ENCODE data around the gene LTBP3. TPM values are rescaled to one million over a fixed set of nuclear protein-coding genes. Genes with fewer than 3 reads are reported as not detected.

Gene LTBP3
- total and polyA plus RNA-seq, 2 of the 4 experiments (the other 2 are of a cell fraction): 6.6 to 145 TPM

DNA sequence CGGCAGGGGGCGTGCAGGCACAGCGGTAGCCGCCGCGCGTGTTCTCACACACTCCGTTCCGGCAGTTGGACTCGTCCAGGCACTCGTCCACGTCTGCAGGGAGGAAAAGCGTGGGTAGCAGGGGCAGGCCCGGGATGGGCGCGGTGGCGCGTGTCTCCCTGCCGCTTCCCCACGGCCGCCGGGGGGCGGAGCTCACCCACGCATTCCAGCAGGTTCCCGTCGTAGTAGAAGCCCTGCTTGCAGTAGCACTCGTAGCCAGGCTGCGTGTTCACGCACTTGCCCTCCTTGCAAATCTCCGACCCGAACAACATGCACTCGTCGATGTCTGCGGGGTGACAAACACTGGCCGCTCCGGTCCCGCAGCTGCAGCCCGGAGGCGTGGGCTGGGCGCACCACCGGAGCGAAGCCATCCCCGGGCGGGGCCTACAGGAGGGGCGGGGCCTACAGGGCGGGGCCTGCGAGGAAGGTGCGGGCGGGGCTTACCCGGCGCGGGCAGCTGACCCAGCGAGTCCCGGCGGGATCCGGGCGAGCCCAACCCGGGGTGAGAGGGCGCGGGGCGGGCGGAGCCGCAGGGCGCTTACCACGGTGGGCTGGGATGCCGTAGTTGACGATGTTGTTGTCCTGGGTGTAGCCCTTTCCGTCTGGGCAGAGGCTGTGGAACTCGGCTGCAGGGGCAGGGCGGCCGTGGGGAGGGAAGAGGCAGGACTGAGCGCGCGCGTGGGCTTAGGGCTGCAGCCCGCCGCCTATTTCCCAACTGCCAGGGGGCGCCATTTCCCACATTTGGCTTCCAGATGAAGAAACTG lies 17.7 kb downstream of the LTBP3 start:
- Histone ChIP-seq H2AK5ac (ENCODE audit: low read depth, low read length) (peak overlapping the region; percentile 63; the same call in 1 of the 2 replicates), H3K4ac (ENCODE audit: low read depth, low read length) (peak overlapping the region; percentile 88), H2BK15ac (ENCODE audit: low read depth, low read length) (no peak overlapping the region), H3K4me3 (ENCODE audit: insufficient read depth, low read depth, low read length) (peak overlapping the region; percentile 59), H4K91ac (ENCODE audit: insufficient read depth, low read depth, low read length) (no peak overlapping the region; the same call in 1 of the 2 replicates), H2AK9ac (replicated peaks; ENCODE audit: low read depth, low read length, poor library complexity) (peak overlapping the region; percentile 96), H4K5ac (ENCODE audit: low read depth, low read length) (no peak overlapping the region), H2BK5ac (ENCODE audit: low read depth, low read length, poor library complexity, severe bottlenecking) (peak overlapping the region; percentile 78), H4K20me1 (ENCODE audit: insufficient read depth, low read length) (peaks cover 14% of the 10 kb centered on the region; the same call in 1 of the 2 replicates), H3K4me2 (ENCODE audit: low read depth, low read length) (peak overlapping the region; percentile 93), H3K79me1 (ENCODE audit: low read depth in 1 of 2, low read length in 2 of 2) (peaks cover 0 to 14% of the 10 kb centered on the region in 2 experiments; a peak in 3 of 4 replicates), H4K8ac (ENCODE audit: low read depth in 2 of 2, low read length in 2 of 2) (peak overlapping the region; percentile 3 to 82; a peak in 3 of 4 replicates), H3K18ac (ENCODE audit: low read depth, low read length) (no peak overlapping the region), H3K56ac (ENCODE audit: extremely low read depth, insufficient read depth, low read length) (0 out of 2 replicates have a peak overlapping the region, but pooled peaks have one; percentile 24), H2BK120ac (ENCODE audit: low read depth, low read length) (peak overlapping the region; percentile 79), H3K14ac (replicated peaks; ENCODE audit: low read depth, low read length) (0 out of 2 replicates have a peak overlapping the region, but pooled peaks have one; percentile 5), H3K9me3 (ENCODE audit: control insufficient read depth, insufficient read depth, low read length) (no peaks in the 10 kb centered on the region), H3K27ac (ENCODE audit: insufficient read depth, low read length) (peak overlapping the region; percentile 73), H2AFZ (replicated peaks; ENCODE audit: low read length, poor library complexity) (peak overlapping the region; percentile 100), H3K9me1 (ENCODE audit: insufficient read depth, low read length) (no peaks in the 10 kb centered on the region; the same call in 1 of the 2 replicates), H3K27me3 (ENCODE audit: control insufficient read depth, insufficient read depth, low read length) (no peaks in the 10 kb centered on the region), H3K36me3 (ENCODE audit: control insufficient read depth, insufficient read depth, low read length) (peaks cover 42% of the 10 kb centered on the region), H2BK20ac (ENCODE audit: low read depth, low read length) (no peak overlapping the region), H3K4me1 (ENCODE audit: control insufficient read depth, insufficient read depth, low read length) (peaks cover 5% of the 10 kb centered on the region; the same call in 1 of the 2 replicates), H3K9ac (ENCODE audit: low read depth, low read length) (peak overlapping the region; percentile 45; the same call in 1 of the 2 replicates), H3K23ac (ENCODE audit: low read depth, low read length) (peak overlapping the region; percentile 85; the same call in 1 of the 2 replicates)
- intact Hi-C loops (cut with micrococcal nuclease): loop anchor here (1.0 kb wide), 2 partner anchors 17 to 30 kb away; partner anchors contain the start of gene ZNRD2
- in situ Hi-C loops (cut with MboI; ENCODE audit: low sequenced_read_pairs): no loop called here
- DNase-seq (peak; percentile 82), ATAC-seq (ENCODE audit: low read depth) (peak; percentile 94)
- no TSS peak for BruUV-seq (replicated peaks)
- TF ChIP-seq POLR2A (IDR thresholded peaks at IDR 0.05; ENCODE audit: low read depth, low read length) (no peak), RAD21 (IDR thresholded peaks at IDR 0.05; ENCODE audit: low read length) (peak; percentile 77), USF2 (IDR thresholded peaks at IDR 0.05; ENCODE audit: low read depth, low read length) (peak; percentile 42; the same call in 1 of the 2 replicates), CEBPB (IDR thresholded peaks at IDR 0.05; ENCODE audit: low read depth, low read length) (peak; percentile 49), BHLHE40 (IDR thresholded peaks at IDR 0.05; ENCODE audit: low read depth, low read length) (peak; percentile 72), MAZ (IDR thresholded peaks at IDR 0.05; ENCODE audit: borderline replicate concordance, low read depth, low read length) (peak; percentile 38; the same call in 1 of the 2 replicates), RCOR1 (IDR thresholded peaks at IDR 0.05; ENCODE audit: insufficient replicate concordance, low read length) (peak; percentile 4), SMC3 (IDR thresholded peaks at IDR 0.05; ENCODE audit: low read depth, low read length) (peak; percentile 83), MXI1 (IDR thresholded peaks at IDR 0.05; ENCODE audit: borderline replicate concordance, low read depth, low read length) (peak; percentile 86; the same call in 1 of the 2 replicates), NFE2L2 (IDR thresholded peaks at IDR 0.05; ENCODE audit: low read depth, low read length) (no peak), CTCF (conservative IDR thresholded peaks at IDR 0.05; ENCODE audit: low read depth, low read length) (peak; percentile 88)
- 1% methylated on average over 29 of the region's 78 CpGs; no CpG with 5 or more reads in 1 of the 2 experiments for WGBS, 2 experiments (ENCODE audit: extremely low coverage in 2 of 2, insufficient read length in 1 of 2)
- ChIA-PET CTCF (interaction anchor here (0.7 to 2.8 kb wide), 9 partner anchors 9 to 80 kb away, joined by 3 to 15 read pairs (median 7); partner anchors contain the start of genes FAM89B, SCYL1 and ZNRD2), POLR2A (ENCODE audit: unreplicated experiment) (interaction anchor here (0.5 to 0.6 kb wide), 2 partner anchors 10 to 47 kb away, joined by 3 to 4 read pairs; no protein-coding TSS in a partner anchor)
- dilution Hi-C loops (cut with HindIII; ENCODE audit: low sequenced_read_pairs, unreplicated experiment): no loop called here

Data from IMR-90 (cell line).